ENCODE results near the gene PFKFB3. TPM values are rescaled to one million over a fixed set of nuclear protein-coding genes. Genes with fewer than 3 reads are reported as not detected.

PFKFB3 gene
- total and polyA plus RNA-seq, 2 experiments from 2014 or later = 21.6 to 26.2 TPM

GRCh38 chr10:6272126-6272525, 69.4 kb downstream of the PFKFB3 start:
- no peaks in the 10 kb centered on the region for H3K9me3 ChIP-seq (ENCODE audit: low read depth)
- H4K20me1 ChIP-seq (ENCODE audit: insufficient read depth, poor library complexity, severe bottlenecking) = no peaks in the 10 kb centered on the region
- peaks cover 8% of the 10 kb centered on the region for H3K4me1 ChIP-seq (ENCODE audit: insufficient read depth)
- no peak overlapping the region for H3K4me3 ChIP-seq
- TF ChIP-seq EZH2 (IDR thresholded peaks at IDR 0.05; ENCODE audit: borderline replicate concordance) = no peak
- no peak for TF ChIP-seq CTCF (IDR thresholded peaks at IDR 0.05; ENCODE audit: poor library complexity)
- no peak for TF ChIP-seq EZH2phosphoT487 (IDR thresholded peaks at IDR 0.05; ENCODE audit: low read depth, severe bottlenecking, unreplicated experiment)
- WGBS (ENCODE audit: low lambda C conversion rate, missing lambda C conversion rate) = 90% methylated on average over 10 of the region's 10 CpGs
- no peaks in the 10 kb centered on the region for H3K79me2 ChIP-seq
- no peak overlapping the region for H2AFZ ChIP-seq
- H3K27ac ChIP-seq = no peak overlapping the region
- DNase-seq (ENCODE audit: low spot score) = no peak
- no peaks in the 10 kb centered on the region for H3K9me2 ChIP-seq (replicated peaks; ENCODE audit: insufficient read depth)
- H3K4me2 ChIP-seq = no peak overlapping the region
- H3K27me3 ChIP-seq = no peaks in the 10 kb centered on the region
- H3K36me3 ChIP-seq (replicated peaks; ENCODE audit: insufficient read depth, low read depth) = no peaks in the 10 kb centered on the region

GRCh38 chr10:6273351-6273750, 70.6 kb downstream of the PFKFB3 start:
- H4K20me1 ChIP-seq (ENCODE audit: insufficient read depth, poor library complexity, severe bottlenecking) = no peaks in the 10 kb centered on the region

GRCh38 chr10:6274040-6274439, 71.3 kb downstream of the PFKFB3 start:
- no peaks in the 10 kb centered on the region for H3K36me3 ChIP-seq (replicated peaks; ENCODE audit: insufficient read depth, low read depth)
- H3K79me2 ChIP-seq = no peaks in the 10 kb centered on the region
- TF ChIP-seq EZH2phosphoT487 (IDR thresholded peaks at IDR 0.05; ENCODE audit: low read depth, severe bottlenecking, unreplicated experiment) = no peak
- TF ChIP-seq EZH2 (IDR thresholded peaks at IDR 0.05; ENCODE audit: borderline replicate concordance) = no peak
- TF ChIP-seq CTCF (IDR thresholded peaks at IDR 0.05; ENCODE audit: poor library complexity) = no peak
- H3K4me3 ChIP-seq = no peak overlapping the region
- peak overlapping the region; percentile 71 for H3K27ac ChIP-seq
- H2AFZ ChIP-seq = no peak overlapping the region
- no peak overlapping the region for H3K4me2 ChIP-seq
- DNase-seq (ENCODE audit: low spot score) = no peak
- H3K4me1 ChIP-seq (ENCODE audit: insufficient read depth) = peaks cover 16% of the 10 kb centered on the region
- no peaks in the 10 kb centered on the region for H3K9me2 ChIP-seq (replicated peaks; ENCODE audit: insufficient read depth)
- no peaks in the 10 kb centered on the region for H4K20me1 ChIP-seq (ENCODE audit: insufficient read depth, poor library complexity, severe bottlenecking)
- WGBS (ENCODE audit: low lambda C conversion rate, missing lambda C conversion rate) = 78% methylated on average over 4 of the region's 4 CpGs
- no peaks in the 10 kb centered on the region for H3K27me3 ChIP-seq
- H3K9me3 ChIP-seq (ENCODE audit: low read depth) = no peaks in the 10 kb centered on the region

More at GRCh38 chr10:6273351-6273750, 70.6 kb downstream of the PFKFB3 start:
- H3K9me2 ChIP-seq (replicated peaks; ENCODE audit: insufficient read depth) = no peaks in the 10 kb centered on the region
- no peaks in the 10 kb centered on the region for H3K79me2 ChIP-seq
- no peaks in the 10 kb centered on the region for H3K36me3 ChIP-seq (replicated peaks; ENCODE audit: insufficient read depth, low read depth)
- no peaks in the 10 kb centered on the region for H3K9me3 ChIP-seq (ENCODE audit: low read depth)
- no peak overlapping the region for H3K27ac ChIP-seq
- H3K4me3 ChIP-seq = no peak overlapping the region
- no peak overlapping the region for H2AFZ ChIP-seq
- no peaks in the 10 kb centered on the region for H3K27me3 ChIP-seq
- peaks cover 9% of the 10 kb centered on the region for H3K4me1 ChIP-seq (ENCODE audit: insufficient read depth)
- TF ChIP-seq EZH2phosphoT487 (IDR thresholded peaks at IDR 0.05; ENCODE audit: low read depth, severe bottlenecking, unreplicated experiment) (no peak), CTCF (IDR thresholded peaks at IDR 0.05; ENCODE audit: poor library complexity) (no peak), EZH2 (IDR thresholded peaks at IDR 0.05; ENCODE audit: borderline replicate concordance) (no peak)
- DNase-seq (ENCODE audit: low spot score) = no peak
- H3K4me2 ChIP-seq = no peak overlapping the region
- WGBS (ENCODE audit: low lambda C conversion rate, missing lambda C conversion rate) = 86% methylated on average over 11 of the region's 11 CpGs

- Histone ChIP-seq H3K27me3 (no peaks in the 10 kb centered on the region), H3K4me1 (ENCODE audit: insufficient read depth) (peaks cover 19% of the 10 kb centered on the region), H3K27ac (peak overlapping the region; percentile 71), H4K20me1 (ENCODE audit: insufficient read depth, poor library complexity, severe bottlenecking) (no peaks in the 10 kb centered on the region), H3K4me2 (no peak overlapping the region), H3K36me3 (replicated peaks; ENCODE audit: insufficient read depth, low read depth) (no peaks in the 10 kb centered on the region), H3K9me3 (ENCODE audit: low read depth) (no peaks in the 10 kb centered on the region), H2AFZ (no peak overlapping the region), H3K79me2 (no peaks in the 10 kb centered on the region), H3K9me2 (replicated peaks; ENCODE audit: insufficient read depth) (no peaks in the 10 kb centered on the region), H3K4me3 (no peak overlapping the region)
- no peak for TF ChIP-seq CTCF (IDR thresholded peaks at IDR 0.05; ENCODE audit: poor library complexity)
- no peak for TF ChIP-seq EZH2phosphoT487 (IDR thresholded peaks at IDR 0.05; ENCODE audit: low read depth, severe bottlenecking, unreplicated experiment)
- no peak for TF ChIP-seq EZH2 (IDR thresholded peaks at IDR 0.05; ENCODE audit: borderline replicate concordance)
- 96% methylated on average over 7 of the region's 7 CpGs for WGBS (ENCODE audit: low lambda C conversion rate, missing lambda C conversion rate)
- no peak for DNase-seq (ENCODE audit: low spot score)
These were observed 71.8 kb downstream of the PFKFB3 start for GRCh38 chr10:6274484-6274883.
